GM18909 (cell line): ENCODE results near the gene SPIN1.

Experiments used
- ATAC-seq: cut with Tn5 transposase; IDR thresholded peaks from one replicate; pipeline ENCODE4 v1.9.1; 2021; ENCODE audit warnings: mild to moderate bottlenecking; ENCODE audit not compliant: unreplicated experiment, poor library complexity

SPIN1 gene

DNA sequence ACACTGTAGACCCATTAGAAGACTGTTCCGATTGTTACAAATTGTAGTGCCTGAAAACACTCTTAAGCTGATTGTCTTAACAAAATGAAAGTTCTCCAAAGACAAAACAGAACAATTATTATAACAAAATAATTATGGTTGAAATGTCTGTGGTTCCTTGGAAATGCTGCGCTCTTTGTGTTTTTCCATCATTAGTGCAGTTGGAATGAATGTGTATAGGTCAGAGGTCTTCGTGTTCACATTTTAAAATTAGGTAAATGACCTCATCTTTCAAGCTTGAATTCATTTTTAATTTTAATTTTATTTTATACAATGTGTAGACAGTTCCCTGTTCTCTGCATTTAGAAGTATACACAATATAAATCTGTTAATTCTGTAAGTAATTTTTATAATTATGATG lies 90.0 kb downstream of the SPIN1 start:
- no peak for ATAC-seq

DNA sequence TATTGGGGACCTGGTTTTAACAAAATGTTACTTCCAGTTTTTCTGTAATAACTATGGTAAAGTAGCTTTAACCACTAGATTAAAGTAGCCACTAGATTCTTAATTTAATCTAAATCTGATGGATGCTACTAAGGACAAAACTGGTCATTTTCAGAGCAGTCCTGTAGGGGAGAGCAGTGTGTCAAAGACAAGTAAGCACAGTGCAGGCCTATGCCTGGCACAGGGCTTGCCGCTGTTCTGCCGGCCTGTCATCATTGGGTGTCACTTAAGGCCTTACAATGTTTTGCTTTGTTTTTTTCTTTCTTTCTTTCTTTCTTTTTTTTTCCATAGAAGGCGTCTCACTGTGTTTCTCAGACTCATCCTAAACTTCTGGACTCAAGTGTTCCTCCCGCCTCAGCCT lies 93.7 kb downstream of the SPIN1 start:
- no peak for ATAC-seq

- ATAC-seq, result no peak
Measured at GRCh38 chr9:88488166-88488565, 99.9 kb downstream of the SPIN1 start.

- ATAC-seq, result no peak
Measured at GRCh38 chr9:88494983-88495721, 106.9 kb downstream of the SPIN1 start.

- no peak for ATAC-seq
Measured at GRCh38 chr9:88497224-88497623, 109.0 kb downstream of the SPIN1 start.

DNA sequence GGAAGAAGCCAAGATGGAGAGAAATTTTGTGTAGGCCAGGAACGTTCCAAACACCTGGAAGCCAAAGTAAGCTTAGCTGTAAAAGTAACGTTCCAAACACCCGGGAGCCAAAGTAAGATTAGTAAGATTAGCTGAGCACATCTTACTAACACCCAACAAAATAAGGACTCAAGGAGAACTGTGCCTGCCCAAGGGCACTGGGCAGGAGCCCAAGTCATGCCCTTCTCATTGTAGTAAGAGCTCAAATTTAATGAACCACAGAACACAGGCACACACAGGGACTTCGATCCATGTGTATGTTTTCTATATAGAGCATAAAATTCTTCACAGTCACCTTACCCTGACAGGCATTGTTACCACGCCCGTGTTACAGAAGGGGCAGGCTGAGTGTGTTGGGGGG lies 110.6 kb downstream of the SPIN1 start:
- no peak for ATAC-seq

DNA sequence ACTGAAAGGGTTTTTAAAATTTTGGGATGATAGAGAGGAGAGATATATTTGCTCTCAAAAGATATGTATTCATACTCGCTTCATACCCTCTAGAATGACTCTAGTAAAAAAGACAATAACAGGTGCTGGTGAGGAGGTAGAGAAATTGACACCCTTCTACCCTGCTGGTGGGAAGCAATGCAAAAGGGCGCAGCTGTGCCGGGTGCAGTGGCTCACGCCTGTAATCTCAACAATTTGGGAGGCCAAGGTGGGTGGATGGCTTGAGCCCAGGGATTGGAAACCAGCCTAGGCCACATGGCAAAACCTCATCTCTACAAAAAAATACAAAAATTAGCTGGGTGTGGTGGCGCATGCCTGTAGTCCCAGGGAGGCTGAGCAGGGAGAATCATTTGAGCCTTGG lies 112.8 kb downstream of the SPIN1 start:
- ATAC-seq, result no peak

DNA sequence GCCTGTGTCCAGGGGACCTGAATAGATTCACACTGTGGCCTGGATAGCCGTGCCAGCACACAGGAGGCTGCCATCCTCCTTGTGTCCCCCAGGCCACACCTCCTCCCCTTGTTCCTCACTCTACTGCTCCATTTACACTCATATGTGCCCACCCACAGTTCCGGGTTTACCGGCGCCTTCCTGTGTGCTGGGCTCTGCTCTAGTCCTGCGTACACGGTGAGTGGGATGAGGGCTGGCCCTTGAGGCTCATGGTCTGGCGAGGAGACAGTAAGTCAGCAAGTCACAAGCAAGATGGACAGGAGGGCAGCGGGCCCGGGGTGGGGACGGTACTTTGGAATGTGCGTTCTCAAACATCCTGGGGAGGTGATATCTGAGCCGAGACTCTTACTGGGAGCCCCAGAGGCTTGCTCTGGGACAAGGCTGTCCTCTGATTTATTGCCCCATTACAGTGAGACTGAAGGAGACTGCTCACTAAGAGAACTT lies 114.3 kb downstream of the SPIN1 start:
- ATAC-seq, result no peak

- ATAC-seq, result no peak
Measured at GRCh38 chr9:88503081-88503844, 115.0 kb downstream of the SPIN1 start.

DNA sequence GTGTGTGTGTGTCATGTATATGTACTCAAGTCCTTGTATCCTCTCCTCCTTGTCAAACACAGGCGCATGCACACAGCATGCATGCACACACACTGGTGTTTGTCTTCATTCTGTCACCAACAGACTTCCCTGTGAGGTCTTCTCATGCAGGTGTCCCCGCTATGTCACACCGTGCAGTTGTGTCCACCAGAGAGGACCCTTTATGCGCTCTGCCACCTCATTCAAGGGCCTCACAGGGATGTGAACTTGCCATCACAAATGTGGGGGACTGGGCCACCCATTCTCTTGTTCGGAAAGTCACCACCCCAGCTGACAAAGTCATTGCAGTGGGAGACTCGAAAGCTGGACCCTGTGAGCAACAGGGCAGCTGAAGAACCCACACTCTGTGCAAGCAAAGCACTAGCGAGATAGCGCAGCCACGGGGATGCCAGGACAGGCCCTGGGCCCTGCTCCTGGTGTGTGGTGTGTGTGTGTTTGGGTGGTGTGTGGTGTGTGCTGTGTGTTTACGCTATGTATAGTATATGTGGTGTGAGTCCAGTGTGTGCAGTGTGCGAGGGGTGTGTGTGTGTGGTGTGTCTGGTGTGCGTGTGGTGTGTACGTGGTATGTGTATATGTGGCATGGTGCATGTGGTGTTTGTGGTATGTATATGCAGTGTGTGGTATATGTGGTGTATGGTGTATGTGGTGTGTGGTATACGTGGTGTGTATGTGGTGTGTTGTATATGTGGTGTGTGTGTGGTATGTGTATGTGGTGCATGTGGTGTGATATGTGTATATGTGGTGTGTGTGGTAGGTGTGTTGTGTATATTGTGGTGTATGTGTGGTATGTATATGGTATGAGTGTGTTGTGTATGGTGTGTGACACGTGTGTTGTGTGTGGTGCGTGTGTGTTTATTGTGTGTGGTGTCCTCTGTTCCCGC lies 115.9 kb downstream of the SPIN1 start:
- ATAC-seq, result no peak

DNA sequence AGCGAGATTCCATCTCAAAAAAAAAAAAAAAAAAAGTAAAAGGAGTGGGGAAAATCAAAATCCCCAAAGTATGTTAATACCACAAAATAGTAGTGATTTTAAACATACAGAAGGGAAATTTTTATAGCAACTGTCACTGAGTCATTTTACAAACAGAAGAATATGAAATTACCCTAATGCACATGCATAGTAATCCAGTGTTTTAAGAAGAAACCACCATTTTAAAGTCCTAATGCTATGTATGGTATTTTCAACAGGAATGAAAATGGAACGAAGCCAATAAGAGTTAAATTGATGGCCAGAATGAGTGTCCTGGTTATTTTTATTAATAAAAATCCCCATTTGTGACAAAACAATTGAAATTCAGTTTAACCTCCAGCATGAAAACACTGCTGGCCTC lies 120.1 kb downstream of the SPIN1 start:
- ATAC-seq, result no peak

DNA sequence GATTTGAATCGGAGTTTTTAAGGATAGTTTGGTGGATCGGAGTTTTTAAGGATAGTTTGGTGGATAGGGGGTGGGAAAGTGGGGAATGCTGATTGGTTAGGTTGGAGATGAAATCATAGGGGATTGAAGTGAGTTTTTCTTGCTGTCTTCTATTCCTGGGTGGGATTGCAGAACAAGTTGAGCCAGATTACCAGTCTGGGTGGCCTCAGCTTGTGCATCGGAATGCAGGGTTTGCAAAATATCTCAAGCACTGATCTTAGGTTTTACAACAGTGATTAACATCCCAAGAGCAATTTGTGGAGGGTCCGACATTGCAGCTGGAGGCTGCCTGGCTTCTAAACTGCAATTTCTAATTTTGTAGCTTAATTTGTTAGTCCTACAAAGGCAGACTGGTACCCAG lies 123.7 kb downstream of the SPIN1 start:
- no peak for ATAC-seq

DNA sequence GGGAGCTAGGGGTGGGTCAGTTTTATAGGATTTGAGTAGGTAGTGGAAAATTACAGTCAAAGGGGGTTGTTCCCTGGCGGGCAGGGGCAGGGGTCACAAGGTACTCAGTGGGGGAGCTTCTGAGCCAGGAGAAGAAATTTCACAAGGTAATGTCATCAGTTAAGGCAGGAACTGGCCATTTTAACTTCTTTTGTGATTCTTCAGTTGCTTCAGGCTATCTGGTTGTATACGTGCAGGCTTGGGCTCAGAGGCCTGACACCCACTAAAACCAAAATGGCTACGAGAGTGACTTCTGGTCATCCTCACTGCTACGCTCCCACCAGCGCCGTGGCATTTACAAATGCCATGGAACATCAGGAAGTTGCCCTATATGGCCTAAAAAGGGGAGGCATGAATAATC lies 126.0 kb downstream of the SPIN1 start:
- ATAC-seq, result no peak

- ATAC-seq, result no peak
Measured at GRCh38 chr9:88521308-88521707, 133.1 kb downstream of the SPIN1 start.

DNA sequence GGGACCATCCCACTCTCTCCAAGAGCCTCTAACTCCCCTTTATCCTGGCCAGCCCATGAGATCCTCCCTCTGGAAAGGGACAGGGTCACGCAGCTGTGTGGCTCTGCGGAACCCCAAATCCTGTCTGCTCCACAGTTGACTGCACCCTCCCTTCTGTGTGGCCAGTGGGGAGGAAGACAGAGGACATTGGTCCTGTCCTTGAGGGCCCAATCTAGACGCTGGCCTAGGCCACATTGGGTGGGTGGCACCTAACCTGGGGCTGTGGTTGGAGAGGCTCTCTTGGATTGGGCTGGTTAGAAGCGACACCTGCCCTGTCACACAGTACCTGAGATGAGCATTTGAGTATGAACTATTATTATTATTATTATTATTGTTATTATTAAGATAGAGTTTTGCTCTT lies 134.1 kb downstream of the SPIN1 start:
- no peak for ATAC-seq

DNA sequence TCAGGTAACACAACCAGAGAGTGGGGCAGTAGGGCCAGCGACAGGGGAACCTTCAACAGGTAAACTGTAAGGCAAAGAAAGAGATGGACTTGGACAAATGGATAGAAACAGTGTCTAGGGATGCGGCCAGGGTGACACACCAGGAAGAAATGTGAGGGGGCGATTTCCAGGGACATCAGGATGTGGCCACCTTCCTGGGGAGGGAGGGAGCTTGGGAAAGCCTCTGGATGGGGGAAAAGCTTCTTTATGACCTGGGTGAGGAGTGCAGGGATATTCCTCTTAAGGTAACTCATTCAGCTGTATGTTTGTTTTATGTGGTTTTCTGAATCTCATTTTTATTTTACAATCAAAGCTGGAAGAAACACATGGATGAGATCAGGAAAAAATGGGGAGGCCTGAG lies 134.8 kb downstream of the SPIN1 start:
- no peak for ATAC-seq

DNA sequence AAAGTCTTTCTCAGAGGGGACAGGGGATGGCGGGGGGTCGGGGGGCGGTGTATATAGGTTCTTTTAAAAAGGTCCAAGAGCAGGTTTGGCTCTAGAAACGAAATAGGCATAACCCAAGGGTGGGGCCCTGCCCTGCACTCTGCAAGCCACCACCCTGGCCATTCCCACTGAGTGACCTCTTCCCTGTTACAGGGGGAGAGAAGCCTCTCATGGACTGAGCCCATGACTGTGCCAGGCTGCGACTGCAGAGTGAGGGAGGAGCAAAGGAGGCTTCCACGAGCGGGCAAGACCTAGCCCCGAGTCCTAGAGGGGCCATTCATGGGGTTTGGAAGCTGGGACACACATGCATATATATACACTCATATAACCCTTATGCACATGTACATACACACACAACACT lies 136.7 kb downstream of the SPIN1 start:
- ATAC-seq, result no peak

GRCh38 chr9:88527618-88528017 lies 139.4 kb downstream of the SPIN1 start:
- no peak for ATAC-seq
